K562 (cell line): ENCODE data around the gene OPA3. TPM values are rescaled to one million over a fixed set of nuclear protein-coding genes. Genes with fewer than 3 reads are reported as not detected.

Experiments used
- ARID1B ChIP-seq: fragments of 450-650 bp; IDR thresholded peaks from 2 replicates; pipeline ENCODE4 v1.6.1; 2016; ENCODE audit warnings: antibody characterized with exemption, mild to moderate bottlenecking, inconsistent platforms
- CREB1 ChIP-seq, 2 experiments: sonication (generic) in 1 of 2; formaldehyde crosslinking in 1 of 2; IDR thresholded peaks; 2 replicates each; pipeline versions ENCODE4 v1.6.1 to v1.8.0; 2012 to 2022; ENCODE audit warnings: inconsistent platforms in 1 of 2, mild to moderate bottlenecking in 1 of 2, missing genetic modification reagents in 1 of 2, moderate library complexity in 1 of 2
- HCFC1 ChIP-seq: IDR thresholded peaks from 2 replicates; pipeline ENCODE4 v1.6.1; 2012; ENCODE audit warnings: low read depth, low read length, improper control_type of control experiment
- NBN ChIP-seq: fragments of 450-650 bp; IDR thresholded peaks from 2 replicates; pipeline ENCODE4 v1.6.1; 2016; ENCODE audit warnings: low read depth, mild to moderate bottlenecking
- NFIX ChIP-seq: fragments of 250-450 bp; sonication (Bioruptor Pico); IDR thresholded peaks from 2 replicates; pipeline ENCODE4 v1.4.0; 2020; ENCODE audit warnings: low read depth, mild to moderate bottlenecking, moderate library complexity
- RREB1 ChIP-seq: fragments of 250-450 bp; sonication (Bioruptor Pico); IDR thresholded peaks from 2 replicates; pipeline ENCODE4 v1.4.0; 2020
- SMC3 ChIP-seq: conservative IDR thresholded peaks from 2 replicates; pipeline ENCODE4 v1.6.1; 2011; ENCODE audit warnings: low read depth, low read length, improper control_type of control experiment; ENCODE audit not compliant: insufficient read depth
- SP1 ChIP-seq: sonication (generic); formaldehyde crosslinking; IDR thresholded peaks from 2 replicates; pipeline ENCODE4 v1.8.1; 2022; ENCODE audit warnings: mild to moderate bottlenecking, missing genetic modification reagents
- TBL1XR1 ChIP-seq, 2 experiments: IDR thresholded peaks; 2 replicates each; pipeline ENCODE4 v1.6.1; 2012; ENCODE audit warnings: improper control_type of control experiment in 2 of 2, low read length in 2 of 2, mild to moderate bottlenecking in 1 of 2
- TEAD4 ChIP-seq, 2 experiments: sonication (generic) in 1 of 2; formaldehyde crosslinking in 1 of 2; IDR thresholded peaks; 2 replicates each; pipeline versions ENCODE4 v1.6.1 to v1.8.0; 2012 to 2022; ENCODE audit warnings: borderline replicate concordance in 1 of 2, inconsistent platforms in 1 of 2, low read length in 1 of 2, mild to moderate bottlenecking in 1 of 2, missing genetic modification reagents in 1 of 2
- ZNF384 ChIP-seq: IDR thresholded peaks from 2 replicates; pipeline ENCODE4 v1.6.1; 2012; ENCODE audit warnings: low read depth, low read length, improper control_type of control experiment
- ZNF79 ChIP-seq: fragments of 250-450 bp; sonication (Bioruptor Pico); IDR thresholded peaks from 2 replicates; pipeline ENCODE4 v1.4.0; 2020; ENCODE audit warnings: low read depth, mild to moderate bottlenecking, moderate library complexity
- polyA plus RNA-seq, 8 experiments: library from polyadenylated mRNA; depleted of rRNA in 4 of 8; stranded (reverse) in 5 of 8; unstranded in 3 of 8; fragments of >200 nt; fragmentation: Nextera tagmentation in 2 of 8; fragmentation: Illumina TruSeq in 1 of 8; extraction: Ambion mirVana in 2 of 8; extraction: Trizol in 1 of 8; gene quantifications; 2 replicates each; pipeline versions ENCODE4 v1.2.1 to v1.2.3, GENCODE V29; 2011 to 2014; ENCODE audit warnings: inconsistent platforms in 1 of 8, missing spikeins in 1 of 8
- total RNA-seq, 7 experiments: library from RNA; depleted of rRNA in 6 of 7; stranded (reverse); fragments of >200 nt in 6 of 7; fragmentation: Illumina TruSeq in 2 of 7; extraction: Trizol in 2 of 7; gene quantifications; 2 replicates each; pipeline versions ENCODE4 v1.2.1 to v1.2.3, GENCODE V29; 2011 to 2021; ENCODE audit warnings: low replicate concordance in 1 of 7
- TF ChIP-seq, protein P1 (sequence below): fragments of 250-450 bp; sonication (Bioruptor Pico); IDR thresholded peaks from 2 replicates; pipeline ENCODE4 v1.5.0; 2022; ENCODE audit warnings: mild to moderate bottlenecking
- TF ChIP-seq, protein P2 (sequence below), 2 experiments: fragments of 450-650 bp; conservative IDR thresholded peaks; 2 replicates each; pipeline ENCODE4 v1.6.1; 2017; ENCODE audit warnings: mild to moderate bottlenecking in 2 of 2, moderate library complexity in 2 of 2
- TF ChIP-seq, protein P3 (sequence below), 3 experiments: IDR thresholded peaks in 2 of 3; conservative IDR thresholded peaks in 1 of 3; 2 replicates each; pipeline ENCODE4 v1.5.1; 2011 to 2012; ENCODE audit warnings: low read length in 3 of 3, mild to moderate bottlenecking in 3 of 3, control low read depth in 2 of 3, improper control_type of control experiment in 1 of 3, inconsistent platforms in 1 of 3, low read depth in 1 of 3, mixed read lengths in 1 of 3, moderate library complexity in 1 of 3; ENCODE audit not compliant: insufficient read depth in 2 of 3

Gene OPA3
- total and polyA plus RNA-seq, 9 of the 15 experiments (the other 6 are each of a cell fraction or from before 2014, with no cell fraction given), result 1.4 to 18.8 (median 9.0) TPM

DNA sequence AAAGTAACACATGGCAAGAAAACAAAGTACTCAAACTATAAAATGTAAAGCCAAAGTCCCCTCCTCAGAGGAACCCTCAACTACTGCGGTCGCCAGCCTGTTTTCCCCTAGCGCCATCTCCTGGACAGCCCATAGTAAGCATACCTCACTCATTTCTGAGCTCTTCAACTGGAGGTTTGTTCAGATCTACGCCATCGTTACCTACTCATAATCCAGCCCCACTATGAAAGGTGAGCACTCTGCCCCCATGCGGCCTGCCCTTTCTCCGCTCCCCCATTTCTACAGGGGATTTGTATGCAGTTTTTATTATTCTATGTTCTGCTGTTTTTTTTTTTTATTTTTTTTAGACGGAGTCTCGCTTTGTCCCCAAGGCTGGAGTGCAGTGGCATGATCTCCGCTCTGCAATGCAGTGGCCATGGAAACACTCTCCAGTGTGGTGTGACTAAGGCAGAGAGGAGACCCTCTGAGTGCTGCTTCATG is 26.2 kb downstream of the OPA3 start (continued):
- peak; percentile 37; the same call in 1 of the 2 replicates for TF ChIP-seq TEAD4 (IDR thresholded peaks at IDR 0.05; ENCODE audit: low read length)
- no peak for TF ChIP-seq TEAD4 (CRISPR knock-in tag; IDR thresholded peaks at IDR 0.05; ENCODE audit: borderline replicate concordance)
- TF ChIP-seq, protein P1, sequence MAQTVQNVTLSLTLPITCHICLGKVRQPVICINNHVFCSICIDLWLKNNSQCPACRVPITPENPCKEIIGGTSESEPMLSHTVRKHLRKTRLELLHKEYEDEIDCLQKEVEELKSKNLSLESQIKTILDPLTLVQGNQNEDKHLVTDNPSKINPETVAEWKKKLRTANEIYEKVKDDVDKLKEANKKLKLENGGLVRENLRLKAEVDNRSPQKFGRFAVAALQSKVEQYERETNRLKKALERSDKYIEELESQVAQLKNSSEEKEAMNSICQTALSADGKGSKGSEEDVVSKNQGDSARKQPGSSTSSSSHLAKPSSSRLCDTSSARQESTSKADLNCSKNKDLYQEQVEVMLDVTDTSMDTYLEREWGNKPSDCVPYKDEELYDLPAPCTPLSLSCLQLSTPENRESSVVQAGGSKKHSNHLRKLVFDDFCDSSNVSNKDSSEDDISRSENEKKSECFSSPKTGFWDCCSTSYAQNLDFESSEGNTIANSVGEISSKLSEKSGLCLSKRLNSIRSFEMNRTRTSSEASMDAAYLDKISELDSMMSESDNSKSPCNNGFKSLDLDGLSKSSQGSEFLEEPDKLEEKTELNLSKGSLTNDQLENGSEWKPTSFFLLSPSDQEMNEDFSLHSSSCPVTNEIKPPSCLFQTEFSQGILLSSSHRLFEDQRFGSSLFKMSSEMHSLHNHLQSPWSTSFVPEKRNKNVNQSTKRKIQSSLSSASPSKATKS (CRISPR knock-in tag), result no peak
- no peak for TF ChIP-seq CREB1 (IDR thresholded peaks at IDR 0.05)
- peak; percentile 26; the same call in 1 of the 2 replicates for TF ChIP-seq CREB1 (CRISPR knock-in tag; IDR thresholded peaks at IDR 0.05)
- TF ChIP-seq NBN, result peak; percentile 57; the same call in 1 of the 2 replicates
- peak; percentile 61; the same call in 1 of the 2 replicates for TF ChIP-seq ZNF384
- TF ChIP-seq RREB1 (CRISPR knock-in tag), result no peak
- TF ChIP-seq TBL1XR1 (IDR thresholded peaks at IDR 0.05; ENCODE audit: low read length in 2 of 2), result peak in 1 of 2 experiments; percentile 25; a peak in 1 of 4 replicates
- no peak for TF ChIP-seq ZNF79 (CRISPR knock-in tag)
- no peak for TF ChIP-seq NFIX (CRISPR knock-in tag)
- TF ChIP-seq, protein P2, sequence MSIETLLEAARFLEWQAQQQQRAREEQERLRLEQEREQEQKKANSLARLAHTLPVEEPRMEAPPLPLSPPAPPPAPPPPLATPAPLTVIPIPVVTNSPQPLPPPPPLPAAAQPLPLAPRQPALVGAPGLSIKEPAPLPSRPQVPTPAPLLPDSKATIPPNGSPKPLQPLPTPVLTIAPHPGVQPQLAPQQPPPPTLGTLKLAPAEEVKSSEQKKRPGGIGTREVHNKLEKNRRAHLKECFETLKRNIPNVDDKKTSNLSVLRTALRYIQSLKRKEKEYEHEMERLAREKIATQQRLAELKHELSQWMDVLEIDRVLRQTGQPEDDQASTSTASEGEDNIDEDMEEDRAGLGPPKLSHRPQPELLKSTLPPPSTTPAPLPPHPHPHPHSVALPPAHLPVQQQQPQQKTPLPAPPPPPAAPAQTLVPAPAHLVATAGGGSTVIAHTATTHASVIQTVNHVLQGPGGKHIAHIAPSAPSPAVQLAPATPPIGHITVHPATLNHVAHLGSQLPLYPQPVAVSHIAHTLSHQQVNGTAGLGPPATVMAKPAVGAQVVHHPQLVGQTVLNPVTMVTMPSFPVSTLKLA (conservative IDR thresholded peaks at IDR 0.05), result no peak; a peak in 1 of 4 replicates
- peak; percentile 65 for TF ChIP-seq SMC3
- no peak for TF ChIP-seq ARID1B
- TF ChIP-seq HCFC1, result 0 out of 2 replicates have a peak, but pooled peaks have one; percentile 5
- peak; percentile 57; the same call in 1 of the 2 replicates for TF ChIP-seq SP1 (CRISPR knock-in tag)
- TF ChIP-seq, protein P3, sequence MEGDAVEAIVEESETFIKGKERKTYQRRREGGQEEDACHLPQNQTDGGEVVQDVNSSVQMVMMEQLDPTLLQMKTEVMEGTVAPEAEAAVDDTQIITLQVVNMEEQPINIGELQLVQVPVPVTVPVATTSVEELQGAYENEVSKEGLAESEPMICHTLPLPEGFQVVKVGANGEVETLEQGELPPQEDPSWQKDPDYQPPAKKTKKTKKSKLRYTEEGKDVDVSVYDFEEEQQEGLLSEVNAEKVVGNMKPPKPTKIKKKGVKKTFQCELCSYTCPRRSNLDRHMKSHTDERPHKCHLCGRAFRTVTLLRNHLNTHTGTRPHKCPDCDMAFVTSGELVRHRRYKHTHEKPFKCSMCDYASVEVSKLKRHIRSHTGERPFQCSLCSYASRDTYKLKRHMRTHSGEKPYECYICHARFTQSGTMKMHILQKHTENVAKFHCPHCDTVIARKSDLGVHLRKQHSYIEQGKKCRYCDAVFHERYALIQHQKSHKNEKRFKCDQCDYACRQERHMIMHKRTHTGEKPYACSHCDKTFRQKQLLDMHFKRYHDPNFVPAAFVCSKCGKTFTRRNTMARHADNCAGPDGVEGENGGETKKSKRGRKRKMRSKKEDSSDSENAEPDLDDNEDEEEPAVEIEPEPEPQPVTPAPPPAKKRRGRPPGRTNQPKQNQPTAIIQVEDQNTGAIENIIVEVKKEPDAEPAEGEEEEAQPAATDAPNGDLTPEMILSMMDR (IDR thresholded peaks at IDR 0.05 in 2 of 3, conservative IDR thresholded peaks at IDR 0.05 in 1 of 3; ENCODE audit: insufficient read depth in 2 of 3, low read depth in 1 of 3, low read length in 3 of 3), result peak; percentile 93 to 95 (median 95)
